Measurements from ENCODE around the gene NLRP1.

NLRP1 gene

DNA sequence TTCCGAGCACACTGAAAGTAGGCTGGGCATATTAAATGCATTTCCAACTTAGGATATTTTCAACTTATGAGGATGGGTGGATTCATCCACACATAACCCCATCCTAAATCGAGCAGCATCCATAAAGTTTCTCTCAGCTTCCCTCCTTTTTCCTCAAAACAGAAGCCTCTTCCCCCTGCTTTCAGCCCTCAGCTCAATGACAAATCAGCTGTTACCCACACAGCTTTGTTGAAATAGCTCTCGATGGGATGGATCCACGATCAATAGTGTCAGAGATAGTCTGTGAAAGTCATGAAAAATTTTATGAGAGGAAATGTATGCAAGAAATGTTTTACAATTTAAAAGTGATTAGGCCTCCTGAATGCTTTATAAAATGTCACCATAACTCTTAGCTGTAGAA, 118.0 kb downstream of the NLRP1 start:
- DNase-seq = no peak

DNA sequence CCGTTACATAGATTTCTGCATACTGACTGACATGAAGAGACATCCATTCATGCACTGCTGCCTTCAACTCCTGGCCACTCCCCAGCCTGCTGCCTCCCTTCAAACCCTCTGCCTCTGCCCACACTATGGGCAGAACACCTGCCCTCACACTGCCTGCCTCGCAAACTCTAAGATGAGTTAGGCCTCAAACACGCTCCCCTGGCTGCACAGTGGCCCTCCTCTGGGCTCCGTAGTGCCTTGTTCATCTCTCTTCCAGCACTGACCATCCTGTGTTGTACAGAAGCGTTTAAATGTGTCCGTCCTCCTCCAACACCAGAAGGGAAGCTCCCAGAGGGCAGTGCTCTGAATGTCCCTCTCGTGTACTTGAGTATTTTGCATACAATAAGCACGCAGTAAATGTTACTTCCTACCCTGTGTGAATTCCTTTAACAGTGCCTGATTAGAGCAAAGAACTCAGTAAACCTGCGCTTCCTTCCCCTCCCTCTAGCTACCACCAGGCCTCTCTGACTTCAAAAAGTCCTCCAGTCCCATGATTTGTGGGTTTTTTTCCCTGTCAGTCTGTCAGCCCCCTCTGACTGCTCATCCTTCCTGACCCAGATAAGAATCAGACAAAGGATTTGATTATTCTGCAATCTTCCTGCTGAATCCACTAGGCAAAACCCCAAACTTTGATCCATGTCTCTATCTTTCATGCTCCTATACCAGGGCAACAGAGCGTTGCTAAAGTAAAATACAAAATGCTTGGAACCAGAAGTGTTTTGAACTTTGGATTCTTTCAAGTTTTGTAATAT, 119.4 kb downstream of the NLRP1 start:
- DNase-seq = no peak

Measured in NCI-H2227 treated with DMSO at 0.1 percent for 48 hours (cell line).